ENCODE data around the gene FSD1L.

FSD1L gene

GRCh38 chr9:105403552-105404248 is 44.1 kb upstream of the FSD1L start:
- Histone ChIP-seq H3K27me3 (ENCODE audit: low read length) (no peaks in the 10 kb centered on the region; the same call in 1 of the 2 replicates), H3K36me3 (ENCODE audit: low read length) (no peaks in the 10 kb centered on the region; the same call in 1 of the 2 replicates), H3K27ac (ENCODE audit: low read depth, low read length) (no peak overlapping the region), H3K4me3 (ENCODE audit: insufficient read depth, low read length, poor library complexity, severe bottlenecking) (peak overlapping the region; percentile 6), H3K9me2 (replicated peaks; ENCODE audit: insufficient read depth, low read length) (no peaks in the 10 kb centered on the region), H4K20me1 (ENCODE audit: low read depth, low read length) (no peaks in the 10 kb centered on the region), H3F3A (ENCODE audit: insufficient read depth) (peaks cover 16% of the 10 kb centered on the region), H2AFZ (ENCODE audit: low read depth, low read length, severe bottlenecking) (no peak overlapping the region), H3K4me2 (ENCODE audit: low read depth, low read length, poor library complexity, severe bottlenecking) (peak overlapping the region; percentile 37), H3K9me3 (ENCODE audit: insufficient read depth, low read length) (no peaks in the 10 kb centered on the region), H3K9ac (ENCODE audit: low read length) (no peak overlapping the region), H3K79me2 (ENCODE audit: insufficient read depth, low read length) (no peaks in the 10 kb centered on the region)
- TF ChIP-seq, protein P1, sequence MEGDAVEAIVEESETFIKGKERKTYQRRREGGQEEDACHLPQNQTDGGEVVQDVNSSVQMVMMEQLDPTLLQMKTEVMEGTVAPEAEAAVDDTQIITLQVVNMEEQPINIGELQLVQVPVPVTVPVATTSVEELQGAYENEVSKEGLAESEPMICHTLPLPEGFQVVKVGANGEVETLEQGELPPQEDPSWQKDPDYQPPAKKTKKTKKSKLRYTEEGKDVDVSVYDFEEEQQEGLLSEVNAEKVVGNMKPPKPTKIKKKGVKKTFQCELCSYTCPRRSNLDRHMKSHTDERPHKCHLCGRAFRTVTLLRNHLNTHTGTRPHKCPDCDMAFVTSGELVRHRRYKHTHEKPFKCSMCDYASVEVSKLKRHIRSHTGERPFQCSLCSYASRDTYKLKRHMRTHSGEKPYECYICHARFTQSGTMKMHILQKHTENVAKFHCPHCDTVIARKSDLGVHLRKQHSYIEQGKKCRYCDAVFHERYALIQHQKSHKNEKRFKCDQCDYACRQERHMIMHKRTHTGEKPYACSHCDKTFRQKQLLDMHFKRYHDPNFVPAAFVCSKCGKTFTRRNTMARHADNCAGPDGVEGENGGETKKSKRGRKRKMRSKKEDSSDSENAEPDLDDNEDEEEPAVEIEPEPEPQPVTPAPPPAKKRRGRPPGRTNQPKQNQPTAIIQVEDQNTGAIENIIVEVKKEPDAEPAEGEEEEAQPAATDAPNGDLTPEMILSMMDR (IDR thresholded peaks at IDR 0.05; ENCODE audit: insufficient read depth, low read length, poor library complexity, severe bottlenecking): no peak
- no peak for TF ChIP-seq EZH2phosphoT487 (conservative IDR thresholded peaks at IDR 0.05; ENCODE audit: low read length)

GRCh38 chr9:105405514-105406131 is 42.2 kb upstream of the FSD1L start:
- Histone ChIP-seq H3K9ac (ENCODE audit: low read length) (peak overlapping the region; percentile 36), H3K9me2 (replicated peaks; ENCODE audit: insufficient read depth, low read length) (no peaks in the 10 kb centered on the region), H3K9me3 (ENCODE audit: insufficient read depth, low read length) (no peaks in the 10 kb centered on the region), H3K27ac (ENCODE audit: low read depth, low read length) (peak overlapping the region; percentile 87), H3K27me3 (ENCODE audit: low read length) (no peaks in the 10 kb centered on the region; the same call in 1 of the 2 replicates), H3K36me3 (ENCODE audit: low read length) (no peaks in the 10 kb centered on the region; the same call in 1 of the 2 replicates), H2AFZ (ENCODE audit: low read depth, low read length, severe bottlenecking) (peak overlapping the region; percentile 81), H3K4me2 (ENCODE audit: low read depth, low read length, poor library complexity, severe bottlenecking) (peak overlapping the region; percentile 68), H3F3A (ENCODE audit: insufficient read depth) (peaks cover 16% of the 10 kb centered on the region), H3K4me3 (ENCODE audit: insufficient read depth, low read length, poor library complexity, severe bottlenecking) (peak overlapping the region; percentile 24), H4K20me1 (ENCODE audit: low read depth, low read length) (no peaks in the 10 kb centered on the region), H3K79me2 (ENCODE audit: insufficient read depth, low read length) (no peaks in the 10 kb centered on the region)
- TF ChIP-seq EZH2phosphoT487 (conservative IDR thresholded peaks at IDR 0.05; ENCODE audit: low read length): no peak
- TF ChIP-seq, protein P1 (IDR thresholded peaks at IDR 0.05; ENCODE audit: insufficient read depth, low read length, poor library complexity, severe bottlenecking): no peak

GRCh38 chr9:105406369-105406768 is 41.5 kb upstream of the FSD1L start:
- no peaks in the 10 kb centered on the region; the same call in 1 of the 2 replicates for H3K27me3 ChIP-seq (ENCODE audit: low read length)
- H3K9me3 ChIP-seq (ENCODE audit: insufficient read depth, low read length): no peaks in the 10 kb centered on the region
- peak overlapping the region; percentile 24 for H3K4me3 ChIP-seq (ENCODE audit: insufficient read depth, low read length, poor library complexity, severe bottlenecking)
- H3F3A ChIP-seq (ENCODE audit: insufficient read depth): peaks cover 16% of the 10 kb centered on the region
- no peaks in the 10 kb centered on the region for H3K79me2 ChIP-seq (ENCODE audit: insufficient read depth, low read length)
- no peak overlapping the region for H2AFZ ChIP-seq (ENCODE audit: low read depth, low read length, severe bottlenecking)
- no peak overlapping the region; the same call in 1 of the 2 replicates for H3K9ac ChIP-seq (ENCODE audit: low read length)
- no peak for TF ChIP-seq EZH2phosphoT487 (conservative IDR thresholded peaks at IDR 0.05; ENCODE audit: low read length)
- TF ChIP-seq, protein P1 (IDR thresholded peaks at IDR 0.05; ENCODE audit: insufficient read depth, low read length, poor library complexity, severe bottlenecking): no peak
- H3K27ac ChIP-seq (ENCODE audit: low read depth, low read length): peak overlapping the region; percentile 87
- H3K9me2 ChIP-seq (replicated peaks; ENCODE audit: insufficient read depth, low read length): no peaks in the 10 kb centered on the region
- no peaks in the 10 kb centered on the region for H4K20me1 ChIP-seq (ENCODE audit: low read depth, low read length)
- H3K4me2 ChIP-seq (ENCODE audit: low read depth, low read length, poor library complexity, severe bottlenecking): peak overlapping the region; percentile 68
- H3K36me3 ChIP-seq (ENCODE audit: low read length): no peaks in the 10 kb centered on the region; the same call in 1 of the 2 replicates
